Esophagus squamous epithelium (tissue), 5 donors: ENCODE results near the gene CALCR. TPM values are rescaled to one million over a fixed set of nuclear protein-coding genes. Genes with fewer than 3 reads are reported as not detected.

ENCODE experiments used
- DNase-seq: peaks from one replicate; lab custom pipeline; 2025; lab: John Stamatoyannopoulos, UW
- H3K27ac ChIP-seq, 4 donors: fragments of 200-600 bp; sonication (generic); one replicate each; pipeline ENCODE4 v1.5.1; 2016 to 2019; ENCODE audit warnings: mild to moderate bottlenecking in 1 of 4
- H3K27me3 ChIP-seq, 4 donors: fragments of 200-600 bp; sonication (generic); 1 replicate in 3 of 4; 2 replicates in 1 of 4; pipeline versions ENCODE4 v1.5.1 to v1.6.0; 2017 to 2021; ENCODE audit warnings: antibody characterized with exemption in 1 of 4
- H3K36me3 ChIP-seq, 3 donors: fragments of 200-600 bp; sonication (generic); one replicate each; pipeline ENCODE4 v1.5.1; 2016 to 2019
- H3K4me1 ChIP-seq, 3 donors: fragments of 200-600 bp; sonication (generic); one replicate each; pipeline ENCODE4 v1.5.1; 2017 to 2019
- H3K4me3 ChIP-seq, 4 donors: fragments of 200-600 bp; sonication (generic); 1 replicate in 3 of 4; 2 replicates in 1 of 4; pipeline ENCODE4 v1.5.1; 2016 to 2019; ENCODE audit warnings: mild to moderate bottlenecking in 2 of 4, moderate library complexity in 1 of 4
- H3K9me3 ChIP-seq, 3 donors: fragments of 200-600 bp; sonication (generic); one replicate each; pipeline ENCODE4 v1.5.1; 2016 to 2019
- CTCF ChIP-seq, 6 experiments: fragments of 450-650 bp in 4 of 6; fragments of 200-600 bp in 2 of 6; sonication (generic) in 2 of 6; IDR thresholded peaks; one replicate each; pipeline ENCODE4 v1.5.1; 2016 to 2019; ENCODE audit warnings: antibody characterized with exemption in 6 of 6, mild to moderate bottlenecking in 4 of 6, moderate library complexity in 4 of 6
- POLR2A ChIP-seq, 4 donors: fragments of 450-650 bp; IDR thresholded peaks; one replicate each; pipeline ENCODE4 v1.6.1; 2017; ENCODE audit warnings: antibody characterized with exemption in 4 of 4, mild to moderate bottlenecking in 4 of 4, moderate library complexity in 3 of 4
- whole genome bisulfite sequencing, 2 donors: methylation state at CpG; one replicate each; pipeline ENCODE4 v1.1.5; 2018; 5-methylcytosine and 5-hydroxymethylcytosine counted together
- intact Hi-C: fragments of 100-400 bp; cut with DNase I; formaldehyde crosslinking; loops from one replicate; pipeline ENCODE4 v1.15.0; 2022
- total RNA-seq, 4 donors: library from RNA; depleted of rRNA; stranded (reverse); fragments of >200 nt; gene quantifications; one replicate each; pipeline ENCODE4 v1.1.0, GENCODE V29; 2016
- donor health status: DM: yes; HTN: yes; CAD: no.

Gene CALCR
- total RNA-seq, 4 donors from 2014 or later = 0.19 TPM; not detected in 3

GRCh38 chr7:93566876-93567275 is 7.6 kb downstream of the CALCR start:
- no peak for TF ChIP-seq CTCF (IDR thresholded peaks at IDR 0.05)
- no peak for TF ChIP-seq POLR2A (IDR thresholded peaks at IDR 0.05)
- no peak for DNase-seq
- Histone ChIP-seq H3K4me1 (no peaks in the 10 kb centered on the region), H3K27ac (no peak overlapping the region), H3K9me3 (no peaks in the 10 kb centered on the region), H3K27me3 (no peaks in the 10 kb centered on the region), H3K36me3 (no peaks in the 10 kb centered on the region), H3K4me3 (no peak overlapping the region)
- intact Hi-C loops = no loop called here

GRCh38 chr7:93563584-93563983 is 10.9 kb downstream of the CALCR start:
- 63 to 69% methylated on average over 6 of the region's 6 CpGs for whole genome bisulfite sequencing, 2 donors
- intact Hi-C loops = no loop called here
- Histone ChIP-seq H3K4me3 (no peak overlapping the region), H3K27ac (no peak overlapping the region), H3K27me3 (no peaks in the 10 kb centered on the region), H3K36me3 (no peaks in the 10 kb centered on the region), H3K9me3 (no peaks in the 10 kb centered on the region), H3K4me1 (peaks cover 0 to 14% (median 0%) of the 10 kb centered on the region in 3 donors)
- TF ChIP-seq POLR2A (IDR thresholded peaks at IDR 0.05) (no peak), CTCF (IDR thresholded peaks at IDR 0.05) (no peak)
- DNase-seq = no peak

GRCh38 chr7:93562936-93563335 is 11.6 kb downstream of the CALCR start:
- no peaks in the 10 kb centered on the region for H3K36me3 ChIP-seq
- intact Hi-C loops = no loop called here
- H3K4me3 ChIP-seq = no peak overlapping the region
- peaks cover 0 to 14% (median 0%) of the 10 kb centered on the region in 3 donors for H3K4me1 ChIP-seq
- WGBS, 2 donors = 66 to 67% methylated on average over 2 of the region's 2 CpGs
- TF ChIP-seq POLR2A (IDR thresholded peaks at IDR 0.05) (no peak), CTCF (IDR thresholded peaks at IDR 0.05) (no peak)
- no peaks in the 10 kb centered on the region for H3K27me3 ChIP-seq
- H3K27ac ChIP-seq = no peak overlapping the region
- DNase-seq = no peak
- no peaks in the 10 kb centered on the region for H3K9me3 ChIP-seq

GRCh38 chr7:93562106-93562505 is 12.4 kb downstream of the CALCR start:
- H3K36me3 ChIP-seq = no peaks in the 10 kb centered on the region
- H3K4me1 ChIP-seq = peaks cover 0 to 14% (median 0%) of the 10 kb centered on the region in 3 donors
- H3K27ac ChIP-seq = no peak overlapping the region
- no peaks in the 10 kb centered on the region for H3K27me3 ChIP-seq
- TF ChIP-seq POLR2A (IDR thresholded peaks at IDR 0.05) = no peak
- TF ChIP-seq CTCF (IDR thresholded peaks at IDR 0.05) = no peak
- no peaks in the 10 kb centered on the region for H3K9me3 ChIP-seq
- no peak overlapping the region for H3K4me3 ChIP-seq
- intact Hi-C loops = no loop called here
- DNase-seq = no peak
- WGBS, 2 donors = 42 to 51% methylated on average over 2 of the region's 2 CpGs

GRCh38 chr7:93559639-93560491 is 14.7 kb downstream of the CALCR start:
- no peaks in the 10 kb centered on the region for H3K27me3 ChIP-seq
- peaks cover 0 to 14% (median 0%) of the 10 kb centered on the region in 3 donors for H3K4me1 ChIP-seq
- no peaks in the 10 kb centered on the region for H3K36me3 ChIP-seq
- 72 to 75% methylated on average over 3 of the region's 3 CpGs for WGBS, 2 donors
- no peak for DNase-seq
- no peaks in the 10 kb centered on the region for H3K9me3 ChIP-seq
- TF ChIP-seq POLR2A (IDR thresholded peaks at IDR 0.05) = no peak
- no peak for TF ChIP-seq CTCF (IDR thresholded peaks at IDR 0.05)
- intact Hi-C loops = no loop called here
- no peak overlapping the region for H3K4me3 ChIP-seq
- H3K27ac ChIP-seq = peak overlapping the region in 2 of 4 donors; percentile 45 to 60
